VCaP (cell line): Measurements from ENCODE around the gene CDH13.

Experiments used
- H3K27ac ChIP-seq: fragments of 450-650 bp; 2 replicates; pipeline ENCODE4 v1.5.1; 2017
- CTCF ChIP-seq: fragments of 450-650 bp; conservative IDR thresholded peaks from 2 replicates; pipeline ENCODE4 v1.5.1; 2017; ENCODE audit warnings: mild to moderate bottlenecking, moderate library complexity

The CDH13 gene

GRCh38 chr16:82845116-82845515, 218.3 kb downstream of the CDH13 start:
- TF ChIP-seq CTCF, result no peak
- H3K27ac ChIP-seq, result no peak overlapping the region

- H3K27ac ChIP-seq, result no peak overlapping the region
- TF ChIP-seq CTCF, result no peak
Observed at GRCh38 chr16:82846806-82847205, 220.0 kb downstream of the CDH13 start.

- TF ChIP-seq CTCF, result no peak
- no peak overlapping the region for H3K27ac ChIP-seq
Observed at GRCh38 chr16:82848013-82848412, 221.2 kb downstream of the CDH13 start.

GRCh38 chr16:82852388-82853008, 225.7 kb downstream of the CDH13 start:
- H3K27ac ChIP-seq, result no peak overlapping the region
- TF ChIP-seq CTCF, result no peak

GRCh38 chr16:82855471-82855870, 228.7 kb downstream of the CDH13 start:
- no peak overlapping the region for H3K27ac ChIP-seq
- TF ChIP-seq CTCF, result no peak

GRCh38 chr16:82857693-82858365, 231.1 kb downstream of the CDH13 start:
- H3K27ac ChIP-seq, result no peak overlapping the region
- no peak for TF ChIP-seq CTCF

- H3K27ac ChIP-seq, result no peak overlapping the region
- TF ChIP-seq CTCF, result no peak
Observed at GRCh38 chr16:82859662-82860061, 232.9 kb downstream of the CDH13 start.
